GM12878 (cell line): ENCODE measurements around the gene CGGBP1.

Experiments used
- POLR2A ChIP-seq: IDR thresholded peaks from 2 replicates; pipeline ENCODE4 v1.6.1; 2011; ENCODE audit warnings: low read depth, mild to moderate bottlenecking, low read length
- SIN3A ChIP-seq: IDR thresholded peaks from 2 replicates; pipeline ENCODE4 v1.6.1; 2012; ENCODE audit warnings: low read depth, low read length, improper control_type of control experiment

- TF ChIP-seq SIN3A (no peak), POLR2A (no peak)
Observed at GRCh38 chr3:88058306-88058580, 562 bp downstream of the CGGBP1 start.
